HK-2 (cell line): Measurements from ENCODE around the gene HIVEP1.
A peak's percentile ranks its signal among the peaks of the same experiment; 100 is the strongest.
"Not testable (repeated sequence)": the region's sequence is repeated elsewhere in the genome, so short reads cannot be mapped to it uniquely, and the experiment has no call there.

Source experiments
- DNase-seq: peaks from one replicate; pipeline ENCODE4 v3.0.0-alpha.2; 2018; ENCODE audit not compliant: unreplicated experiment

The HIVEP1 gene

GRCh38 chr6:12158686-12159415 is 146.7 kb downstream of the HIVEP1 start:
- no peak for DNase-seq

- DNase-seq = no peak
These were observed 148.2 kb downstream of the HIVEP1 start for GRCh38 chr6:12160326-12160725.

GRCh38 chr6:12162213-12162612 is 150.1 kb downstream of the HIVEP1 start:
- DNase-seq = no peak

DNA sequence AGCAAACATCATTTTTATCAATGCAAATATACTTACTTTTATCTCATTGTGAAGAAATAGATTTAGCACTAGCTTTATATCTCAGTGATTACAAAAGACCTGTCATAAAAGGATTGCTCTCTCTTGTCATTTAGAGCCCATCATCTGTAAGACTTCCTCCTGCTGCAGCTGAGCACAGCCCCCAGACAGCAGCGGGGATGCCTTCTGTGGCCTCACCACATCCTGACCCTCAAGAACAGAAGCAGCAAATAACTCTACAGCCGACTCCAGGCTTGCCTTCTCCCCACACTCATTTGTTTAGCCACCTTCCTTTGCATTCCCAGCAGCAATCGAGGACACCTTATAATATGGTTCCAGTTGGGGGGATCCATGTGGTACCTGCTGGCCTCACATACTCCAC is 151.0 kb downstream of the HIVEP1 start:
- no peak for DNase-seq

DNA sequence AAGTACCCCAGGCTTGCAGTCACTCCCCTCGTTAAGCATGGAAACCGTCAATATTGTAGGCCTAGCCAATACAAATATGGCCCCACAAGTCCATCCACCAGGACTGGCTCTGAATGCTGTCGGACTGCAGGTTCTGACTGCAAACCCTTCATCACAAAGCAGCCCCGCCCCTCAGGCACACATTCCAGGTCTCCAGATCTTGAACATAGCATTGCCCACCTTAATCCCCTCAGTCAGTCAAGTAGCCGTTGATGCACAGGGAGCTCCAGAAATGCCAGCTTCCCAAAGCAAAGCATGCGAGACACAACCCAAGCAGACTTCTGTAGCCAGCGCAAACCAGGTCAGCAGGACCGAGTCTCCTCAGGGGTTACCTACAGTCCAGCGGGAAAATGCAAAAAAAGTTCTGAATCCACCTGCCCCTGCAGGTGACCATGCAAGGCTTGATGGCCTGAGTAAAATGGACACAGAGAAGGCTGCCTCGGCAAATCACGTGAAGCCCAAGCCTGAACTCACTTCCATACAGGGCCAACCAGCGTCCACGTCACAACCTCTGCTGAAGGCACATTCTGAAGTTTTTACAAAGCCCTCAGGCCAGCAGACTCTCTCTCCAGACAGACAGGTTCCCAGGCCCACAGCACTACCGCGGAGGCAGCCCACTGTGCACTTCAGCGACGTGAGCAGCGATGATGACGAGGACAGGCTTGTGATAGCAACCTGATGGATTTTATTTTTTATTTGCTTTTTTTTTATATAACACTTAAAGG is 151.8 kb downstream of the HIVEP1 start:
- no peak for DNase-seq

DNA sequence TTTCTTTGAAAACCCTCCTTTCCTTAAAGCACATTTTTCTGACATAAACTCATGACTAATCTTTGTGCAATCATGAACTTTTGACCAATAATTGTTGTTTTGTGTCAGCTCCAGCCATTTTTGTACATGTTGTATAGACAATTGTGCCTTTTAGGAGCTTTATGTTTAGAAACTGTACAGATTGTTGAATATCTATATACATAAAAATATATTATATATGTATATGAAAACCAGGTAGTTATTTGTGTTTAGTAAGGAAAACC is 152.3 kb downstream of the HIVEP1 start:
- no peak for DNase-seq

DNA sequence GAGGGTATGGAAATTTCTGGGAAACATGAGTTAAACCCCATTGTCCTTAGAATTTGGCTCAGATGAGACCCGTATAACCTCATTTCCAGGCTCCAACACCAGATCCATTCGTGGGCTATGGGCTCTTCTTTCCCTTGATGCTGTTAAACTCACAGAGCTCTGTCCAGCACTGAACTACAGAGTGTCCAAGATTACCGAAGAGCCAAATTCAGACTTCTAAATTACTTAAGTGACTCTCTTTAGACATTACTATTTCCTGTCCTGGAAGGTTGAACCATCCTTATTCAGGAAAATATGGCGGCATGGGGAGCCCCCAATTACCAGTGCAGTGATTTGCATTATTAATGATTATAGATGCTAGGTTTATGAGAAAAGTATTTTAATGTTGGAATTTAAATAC is 153.2 kb downstream of the HIVEP1 start:
- DNase-seq = no peak

DNA sequence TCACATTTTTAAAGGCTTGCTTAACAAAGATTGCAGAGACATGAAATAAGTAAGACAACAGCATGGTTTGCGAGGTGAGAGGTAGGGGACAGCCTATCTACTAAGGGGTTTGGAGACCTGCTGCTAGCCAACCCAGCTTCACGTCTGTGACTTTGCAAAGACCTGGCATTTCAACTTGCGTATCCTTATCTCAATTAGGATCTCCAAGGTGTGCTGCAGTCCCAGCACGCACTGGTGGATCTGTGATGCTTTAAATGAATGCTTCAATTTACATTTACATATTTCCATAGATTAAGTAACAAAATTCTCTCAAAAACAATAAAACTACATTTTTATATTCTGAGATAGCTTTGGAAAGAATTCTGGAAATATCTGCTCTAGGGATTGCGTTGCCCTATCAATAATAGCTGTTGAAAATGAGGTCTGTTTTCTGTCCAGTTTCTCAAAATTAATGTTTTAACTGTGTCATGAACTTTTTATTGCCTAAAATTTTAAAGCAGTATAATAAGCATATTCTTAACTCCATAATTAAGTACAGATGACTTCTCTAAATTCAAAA is 153.7 kb downstream of the HIVEP1 start:
- DNase-seq = no peak

- no peak for DNase-seq
These were observed 157.3 kb downstream of the HIVEP1 start for GRCh38 chr6:12169377-12169776.

GRCh38 chr6:12170351-12171092 is 158.4 kb downstream of the HIVEP1 start:
- no peak for DNase-seq

- DNase-seq = no peak
These were observed 159.6 kb downstream of the HIVEP1 start for GRCh38 chr6:12171717-12172116.

DNA sequence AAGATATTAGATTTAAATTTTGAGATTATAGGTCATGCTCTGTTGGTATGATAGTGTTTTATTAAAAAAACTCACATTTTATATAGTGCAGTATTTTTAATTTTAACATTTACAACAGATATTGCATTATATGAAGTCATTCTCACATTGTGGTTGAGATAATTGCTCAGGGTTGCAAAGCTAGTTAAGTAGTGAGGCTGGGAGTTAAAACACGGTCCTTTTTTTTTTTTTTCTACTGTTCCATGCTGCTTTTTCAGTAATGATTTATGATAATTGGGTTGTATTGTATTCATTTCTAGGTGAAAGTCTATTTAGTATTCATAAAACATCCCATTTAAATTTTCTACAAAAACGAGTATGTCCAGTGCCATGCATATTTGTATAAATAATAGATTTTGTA is 160.5 kb downstream of the HIVEP1 start:
- DNase-seq = no peak

- no peak for DNase-seq
These were observed 161.1 kb downstream of the HIVEP1 start for GRCh38 chr6:12173181-12173580.

DNA sequence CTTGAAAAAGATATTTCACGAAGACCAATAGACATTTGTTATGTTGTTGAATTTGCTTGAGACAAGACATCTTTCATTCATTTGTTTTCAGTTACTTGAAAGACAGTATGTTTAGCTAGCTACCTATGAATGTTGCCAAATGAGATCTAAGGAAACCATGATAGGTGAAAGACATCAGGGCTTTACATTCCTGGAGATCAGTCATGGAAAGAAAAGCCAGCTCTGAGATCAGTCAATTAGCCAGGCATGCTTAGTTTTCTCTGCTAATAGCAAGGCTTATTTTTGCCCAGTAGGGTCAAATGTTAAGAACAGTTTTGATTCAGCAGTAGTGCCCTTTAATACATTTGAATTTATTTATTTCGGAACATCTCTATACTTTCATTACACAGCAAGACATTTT is 161.5 kb downstream of the HIVEP1 start:
- no peak for DNase-seq

DNA sequence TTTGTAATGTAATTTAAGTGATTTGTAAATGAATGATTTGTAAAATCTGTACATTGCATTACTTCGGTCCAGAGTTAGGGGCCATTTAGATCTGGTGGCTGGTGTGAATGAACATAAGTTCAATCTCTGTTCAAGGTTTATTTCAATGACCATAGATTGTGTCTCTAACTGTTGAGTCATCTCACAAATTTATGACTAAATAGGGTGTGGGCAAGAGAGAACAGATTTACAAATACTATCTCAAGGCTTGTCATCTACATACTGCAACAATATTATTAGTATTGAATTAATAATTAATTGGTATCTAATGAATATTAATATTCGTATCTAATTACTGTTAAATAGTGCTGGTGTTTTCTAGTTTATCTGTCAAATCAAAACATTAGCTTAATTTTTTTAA is 162.8 kb downstream of the HIVEP1 start:
- no peak for DNase-seq

- DNase-seq = no peak
These were observed 163.5 kb downstream of the HIVEP1 start for GRCh38 chr6:12175626-12176025.

DNA sequence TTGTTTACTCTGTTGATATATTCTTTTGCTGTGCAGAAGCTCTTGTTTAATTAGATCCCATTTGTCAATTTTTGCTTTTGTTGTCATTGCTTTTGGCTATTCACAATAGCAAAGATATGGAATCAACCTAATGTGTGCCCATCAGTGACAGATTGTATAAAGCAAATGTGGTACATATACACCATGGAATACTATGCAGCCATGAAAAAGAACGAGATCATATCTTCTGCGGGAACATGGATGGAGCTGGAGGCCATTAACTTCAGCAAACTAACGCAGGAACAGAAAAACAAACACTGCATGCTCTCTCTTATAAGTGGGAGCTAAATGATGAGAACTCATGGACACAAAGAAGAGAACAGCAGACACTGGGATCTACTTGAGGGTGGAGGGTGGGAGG is 164.7 kb downstream of the HIVEP1 start:
- not testable (repeated sequence) for DNase-seq

- DNase-seq = no peak
These were observed 166.4 kb downstream of the HIVEP1 start for GRCh38 chr6:12178521-12178920.

- no peak for DNase-seq
These were observed 169.4 kb downstream of the HIVEP1 start for GRCh38 chr6:12181481-12181880.

DNA sequence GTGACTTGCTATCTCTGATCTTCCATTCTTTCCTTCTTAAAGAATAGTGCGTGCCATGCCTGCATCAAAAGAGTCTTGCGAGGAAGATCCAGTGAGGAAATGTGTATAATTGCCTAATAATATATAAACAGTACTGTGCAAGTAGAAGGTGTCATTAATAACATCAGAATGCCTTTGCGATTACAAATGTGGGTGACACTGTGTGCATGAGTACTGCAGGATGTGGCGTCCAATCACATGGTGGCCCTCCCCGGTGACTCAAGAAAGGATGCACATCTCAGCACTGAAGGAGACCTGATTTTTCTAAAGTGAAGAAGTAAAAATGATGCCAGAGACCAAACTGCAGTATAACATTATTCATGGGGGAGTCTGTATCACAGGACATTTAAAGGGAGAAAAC is 170.6 kb downstream of the HIVEP1 start:
- peak; percentile 38 for DNase-seq

GRCh38 chr6:12185081-12185673 is 173.1 kb downstream of the HIVEP1 start:
- DNase-seq = no peak

GRCh38 chr6:12186528-12186927 is 174.4 kb downstream of the HIVEP1 start:
- DNase-seq = no peak
